ENCODE results near the gene ITPR3. TPM values are rescaled to one million over a fixed set of nuclear protein-coding genes. Genes with fewer than 3 reads are reported as not detected.

Gene ITPR3
- total RNA-seq, 2 donors from 2014 or later = 29.6 to 33.3 TPM

- no peak for DNase-seq
- Mint-ChIP-seq H3K27ac (no peak overlapping the region), H3K4me1 (no peaks in the 10 kb centered on the region), H3K27me3 (ENCODE audit: insufficient read depth) (peaks cover 14% of the 10 kb centered on the region), H3K9me3 (peaks cover 7% of the 10 kb centered on the region), H3K36me3 (ENCODE audit: low read depth) (no peaks in the 10 kb centered on the region), H3K4me3 (no peak overlapping the region)
- Histone ChIP-seq H3K9me3 (ENCODE audit: control insufficient read depth, low read length) (no peaks in the 10 kb centered on the region), H3K27me3 (ENCODE audit: control insufficient read depth, insufficient read depth, low read length, poor library complexity, severe bottlenecking) (no peaks in the 10 kb centered on the region), H3K27ac (ENCODE audit: low read depth, low read length) (no peak overlapping the region), H3K4me3 (ENCODE audit: low read length) (no peak overlapping the region), H3K36me3 (ENCODE audit: control insufficient read depth, insufficient read depth, low read length) (no peaks in the 10 kb centered on the region), H3K9ac (ENCODE audit: extremely low read depth, low read length, poor library complexity, severe bottlenecking) (no peak overlapping the region), H3K4me1 (ENCODE audit: control insufficient read depth, insufficient read depth, low read length) (no peaks in the 10 kb centered on the region)
- 89 to 91% methylated on average over 4 of the region's 4 CpGs for WGBS, 2 experiments (ENCODE audit: insufficient coverage in 1 of 2, insufficient read length in 1 of 2)
- TF ChIP-seq, protein P1, sequence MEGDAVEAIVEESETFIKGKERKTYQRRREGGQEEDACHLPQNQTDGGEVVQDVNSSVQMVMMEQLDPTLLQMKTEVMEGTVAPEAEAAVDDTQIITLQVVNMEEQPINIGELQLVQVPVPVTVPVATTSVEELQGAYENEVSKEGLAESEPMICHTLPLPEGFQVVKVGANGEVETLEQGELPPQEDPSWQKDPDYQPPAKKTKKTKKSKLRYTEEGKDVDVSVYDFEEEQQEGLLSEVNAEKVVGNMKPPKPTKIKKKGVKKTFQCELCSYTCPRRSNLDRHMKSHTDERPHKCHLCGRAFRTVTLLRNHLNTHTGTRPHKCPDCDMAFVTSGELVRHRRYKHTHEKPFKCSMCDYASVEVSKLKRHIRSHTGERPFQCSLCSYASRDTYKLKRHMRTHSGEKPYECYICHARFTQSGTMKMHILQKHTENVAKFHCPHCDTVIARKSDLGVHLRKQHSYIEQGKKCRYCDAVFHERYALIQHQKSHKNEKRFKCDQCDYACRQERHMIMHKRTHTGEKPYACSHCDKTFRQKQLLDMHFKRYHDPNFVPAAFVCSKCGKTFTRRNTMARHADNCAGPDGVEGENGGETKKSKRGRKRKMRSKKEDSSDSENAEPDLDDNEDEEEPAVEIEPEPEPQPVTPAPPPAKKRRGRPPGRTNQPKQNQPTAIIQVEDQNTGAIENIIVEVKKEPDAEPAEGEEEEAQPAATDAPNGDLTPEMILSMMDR (conservative IDR thresholded peaks at IDR 0.05) = no peak
These were observed 15.9 kb upstream of the ITPR3 start for GRCh38 chr6:33604941-33605854.

DNA sequence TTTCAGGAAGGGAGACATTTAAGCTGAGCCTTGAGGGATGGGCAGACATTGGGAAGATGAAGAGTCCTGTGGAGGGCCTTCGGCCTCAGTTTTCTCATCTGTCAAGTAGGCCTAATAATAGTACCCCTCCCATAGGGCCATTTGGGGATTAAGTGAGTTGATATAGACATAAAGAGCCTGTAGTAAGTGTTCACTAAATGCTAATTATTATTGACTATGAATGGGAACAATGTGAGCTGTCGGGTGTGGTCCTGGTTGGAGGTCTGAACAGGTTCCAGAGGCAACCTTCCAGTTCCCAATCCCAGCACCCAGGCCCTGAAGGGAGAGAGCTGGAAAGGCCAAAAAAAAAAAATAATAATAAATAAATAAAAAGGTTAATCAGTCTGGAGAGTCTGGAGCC, 14.5 kb upstream of the ITPR3 start:
- Mint-ChIP-seq H3K4me1 (peaks cover 6% of the 10 kb centered on the region), H3K9me3 (peaks cover 7% of the 10 kb centered on the region), H3K36me3 (ENCODE audit: low read depth) (no peaks in the 10 kb centered on the region), H3K4me3 (no peak overlapping the region), H3K27me3 (ENCODE audit: insufficient read depth) (peaks cover 14% of the 10 kb centered on the region), H3K27ac (no peak overlapping the region)
- WGBS, 2 experiments (ENCODE audit: insufficient coverage in 1 of 2, insufficient read length in 1 of 2) = 40 to 83% methylated on average over 1 to 2 of the region's 2 CpGs
- no peak for DNase-seq
- Histone ChIP-seq H3K4me3 (ENCODE audit: low read length) (no peak overlapping the region), H3K9ac (ENCODE audit: extremely low read depth, low read length, poor library complexity, severe bottlenecking) (no peak overlapping the region), H3K27ac (ENCODE audit: low read depth, low read length) (no peak overlapping the region), H3K9me3 (ENCODE audit: control insufficient read depth, low read length) (no peaks in the 10 kb centered on the region), H3K27me3 (ENCODE audit: control insufficient read depth, insufficient read depth, low read length, poor library complexity, severe bottlenecking) (no peaks in the 10 kb centered on the region), H3K4me1 (ENCODE audit: control insufficient read depth, insufficient read depth, low read length) (peaks cover 8% of the 10 kb centered on the region), H3K36me3 (ENCODE audit: control insufficient read depth, insufficient read depth, low read length) (no peaks in the 10 kb centered on the region)
- TF ChIP-seq, protein P1 (conservative IDR thresholded peaks at IDR 0.05) = no peak

GRCh38 chr6:33607126-33607783, 13.9 kb upstream of the ITPR3 start:
- Histone ChIP-seq H3K9me3 (ENCODE audit: control insufficient read depth, low read length) (no peaks in the 10 kb centered on the region), H3K4me1 (ENCODE audit: control insufficient read depth, insufficient read depth, low read length) (peaks cover 8% of the 10 kb centered on the region), H3K27me3 (ENCODE audit: control insufficient read depth, insufficient read depth, low read length, poor library complexity, severe bottlenecking) (no peaks in the 10 kb centered on the region), H3K9ac (ENCODE audit: extremely low read depth, low read length, poor library complexity, severe bottlenecking) (no peak overlapping the region), H3K4me3 (ENCODE audit: low read length) (no peak overlapping the region), H3K27ac (ENCODE audit: low read depth, low read length) (peak overlapping the region; percentile 73), H3K36me3 (ENCODE audit: control insufficient read depth, insufficient read depth, low read length) (no peaks in the 10 kb centered on the region)
- TF ChIP-seq, protein P1 (conservative IDR thresholded peaks at IDR 0.05) = no peak
- Mint-ChIP-seq H3K4me1 (peaks cover 6% of the 10 kb centered on the region), H3K27ac (no peak overlapping the region), H3K27me3 (ENCODE audit: insufficient read depth) (peaks cover 15% of the 10 kb centered on the region), H3K9me3 (peaks cover 7% of the 10 kb centered on the region), H3K36me3 (ENCODE audit: low read depth) (no peaks in the 10 kb centered on the region), H3K4me3 (no peak overlapping the region)
- DNase-seq = peak; percentile 58
- 55 to 75% methylated on average over 8 of the region's 8 CpGs for WGBS, 2 experiments (ENCODE audit: insufficient coverage in 1 of 2, insufficient read length in 1 of 2)

All from endodermal cell (in vitro differentiated cells).